ENCODE data around the gene SLC29A3.

- TF ChIP-seq CTCF (conservative IDR thresholded peaks at IDR 0.05) (no peak), EZH2 (IDR thresholded peaks at IDR 0.05; ENCODE audit: low read depth) (no peak)
Observed at GRCh38 chr10:71289421-71290130, 29.5 kb upstream of the SLC29A3 start.
